ENCODE results near the gene WDR37.
"Not testable (repeated sequence)": the region's sequence is repeated elsewhere in the genome, so short reads cannot be mapped to it uniquely, and the experiment has no call there.

WDR37 gene, protein sequence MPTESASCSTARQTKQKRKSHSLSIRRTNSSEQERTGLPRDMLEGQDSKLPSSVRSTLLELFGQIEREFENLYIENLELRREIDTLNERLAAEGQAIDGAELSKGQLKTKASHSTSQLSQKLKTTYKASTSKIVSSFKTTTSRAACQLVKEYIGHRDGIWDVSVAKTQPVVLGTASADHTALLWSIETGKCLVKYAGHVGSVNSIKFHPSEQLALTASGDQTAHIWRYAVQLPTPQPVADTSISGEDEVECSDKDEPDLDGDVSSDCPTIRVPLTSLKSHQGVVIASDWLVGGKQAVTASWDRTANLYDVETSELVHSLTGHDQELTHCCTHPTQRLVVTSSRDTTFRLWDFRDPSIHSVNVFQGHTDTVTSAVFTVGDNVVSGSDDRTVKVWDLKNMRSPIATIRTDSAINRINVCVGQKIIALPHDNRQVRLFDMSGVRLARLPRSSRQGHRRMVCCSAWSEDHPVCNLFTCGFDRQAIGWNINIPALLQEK

DNA sequence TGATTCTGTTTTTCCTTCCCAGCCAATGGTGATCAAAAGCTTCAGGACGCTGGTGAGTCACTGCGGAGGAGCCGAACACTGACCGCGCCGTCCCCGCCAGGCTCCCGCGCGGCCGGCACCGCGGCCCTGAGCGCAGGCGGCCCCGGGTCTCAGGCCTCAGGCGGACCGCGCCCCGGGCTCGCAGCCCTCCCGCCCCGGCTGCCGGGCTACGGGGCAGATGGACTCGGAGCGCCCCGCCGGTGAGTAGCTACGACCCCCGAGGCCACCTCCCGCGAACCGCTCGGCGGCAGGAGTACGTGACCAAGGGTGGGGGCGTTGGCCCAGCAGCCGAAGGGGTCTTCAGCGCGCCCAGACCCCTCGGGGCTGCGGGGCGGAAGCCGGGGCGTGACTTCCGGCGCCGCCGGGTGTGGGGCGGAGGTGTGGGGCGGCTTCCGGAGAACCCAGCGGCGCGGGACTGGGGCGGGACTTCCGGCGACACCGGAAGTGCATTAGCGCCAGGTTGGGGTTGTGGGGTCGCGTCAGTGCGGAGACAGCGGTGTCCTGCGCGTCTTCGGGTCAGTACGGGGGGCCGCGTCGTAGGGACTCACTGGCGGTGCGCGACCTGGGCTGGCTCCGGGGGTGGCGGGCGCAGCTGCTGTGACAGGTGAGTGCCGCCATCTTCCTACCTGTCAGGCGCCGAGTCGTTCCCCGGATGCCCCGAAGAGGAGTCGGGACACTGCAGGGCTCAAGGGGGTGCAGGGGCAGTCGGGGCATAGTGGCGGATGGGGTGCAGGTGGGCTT lies at the start of gene WDR37:
Gene WDR37, plus strand, starts transcription at position 60 of the 780 bp plus-strand sequence. CDS start 15,771 bp downstream, outside the sequence.
- DNase-seq = peak; percentile 95

DNA sequence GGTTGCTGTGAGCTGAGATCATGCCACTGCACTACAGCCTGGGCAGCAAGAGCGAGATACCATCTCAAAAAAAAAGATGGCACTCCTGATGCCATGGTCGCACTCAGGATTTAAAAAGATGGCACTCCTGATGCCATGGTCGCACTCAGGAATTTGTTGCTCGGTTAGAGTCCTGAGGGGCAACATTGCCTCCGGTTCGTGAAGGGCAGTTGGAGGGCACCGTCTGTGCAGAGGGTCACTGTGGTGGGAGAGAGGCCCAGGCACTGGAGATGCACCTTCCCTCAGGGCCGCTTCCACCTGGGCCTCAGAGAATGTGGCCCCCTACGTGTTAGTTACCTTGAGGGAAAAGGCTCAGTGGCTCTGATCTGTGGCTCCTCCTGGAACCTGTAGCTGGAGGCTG lies 49.6 kb upstream of the WDR37 start:
- no peak for DNase-seq

DNA sequence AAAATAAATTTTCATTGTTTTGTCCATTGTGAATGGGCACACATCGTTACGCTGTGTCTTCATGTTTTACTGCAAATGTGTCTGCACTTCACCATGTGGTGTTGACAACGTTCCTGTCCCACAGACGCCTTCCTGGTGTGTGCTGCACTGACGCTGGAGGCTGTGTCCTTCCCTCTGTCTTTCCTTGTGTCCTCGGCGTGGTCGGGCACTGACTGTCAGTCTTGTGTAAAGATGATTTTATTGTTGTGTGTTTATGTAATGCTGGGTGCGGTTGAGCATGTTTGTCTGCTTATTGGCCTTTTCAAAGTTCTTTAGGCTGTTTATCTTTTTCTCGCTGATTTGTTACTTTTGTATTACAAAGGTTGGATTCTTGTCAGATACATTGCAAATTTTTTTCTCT lies 48.6 kb upstream of the WDR37 start:
- DNase-seq = no peak

DNA sequence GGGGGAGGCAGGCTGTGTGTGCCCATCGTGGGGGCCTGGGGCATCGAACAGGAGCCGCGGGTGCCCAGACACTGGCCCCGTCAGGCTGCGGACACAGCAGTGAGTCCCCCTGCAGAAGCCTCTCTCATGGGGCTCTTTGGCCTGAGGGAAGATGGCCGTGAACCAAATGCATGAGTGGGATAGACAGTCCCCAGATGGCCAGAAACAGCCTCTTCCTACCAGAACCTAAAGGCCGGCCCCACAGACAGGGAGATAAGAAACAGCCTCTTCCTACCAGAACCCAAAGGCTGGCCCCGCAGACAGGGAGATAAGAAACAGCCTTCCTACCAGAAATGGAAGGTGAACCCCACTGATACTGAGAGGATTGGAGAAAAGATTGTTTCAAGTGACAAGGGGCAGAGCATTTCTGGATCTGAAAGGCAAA lies 47.1 kb upstream of the WDR37 start:
- no peak for DNase-seq

DNA sequence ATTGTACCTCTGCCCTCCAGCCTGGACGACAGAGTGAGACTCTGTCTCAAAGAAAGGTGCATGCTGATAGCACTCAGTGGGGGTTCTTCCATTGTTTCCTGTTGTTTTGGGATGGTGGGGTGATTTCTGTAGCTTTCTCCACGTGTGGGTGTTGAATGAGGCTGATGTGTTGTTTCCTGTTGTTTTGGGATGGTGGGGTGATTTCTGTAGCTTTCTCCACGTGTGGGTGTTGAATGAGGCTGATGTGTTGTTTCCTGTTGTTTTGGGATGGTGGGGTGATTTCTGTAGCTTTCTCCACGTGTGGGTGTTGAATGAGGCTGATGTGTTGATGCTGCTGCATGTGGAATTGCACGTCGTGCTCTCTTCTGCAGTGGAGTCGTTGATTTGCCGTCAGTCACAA lies 46.2 kb upstream of the WDR37 start:
- not testable (repeated sequence) for DNase-seq

DNA sequence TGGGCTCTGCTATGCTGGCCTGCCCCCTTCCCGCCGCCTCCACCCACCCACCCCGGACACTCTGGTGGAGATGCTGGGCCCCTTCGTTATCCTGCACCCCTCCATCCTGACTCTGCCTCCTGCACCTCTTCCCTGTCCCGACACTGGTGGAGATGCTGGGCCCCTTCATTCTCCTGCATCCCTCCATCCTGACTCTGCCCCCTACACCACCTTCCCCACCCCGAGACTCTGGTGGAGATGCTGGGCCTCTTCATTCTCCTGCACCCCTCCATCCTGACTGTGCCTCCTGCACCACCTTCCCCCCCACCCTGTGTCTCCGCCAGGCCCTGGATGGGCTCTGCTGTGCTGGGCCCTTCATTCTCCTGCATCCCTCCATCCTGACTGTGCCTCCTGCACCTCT lies 45.5 kb upstream of the WDR37 start:
- DNase-seq = no peak

DNA sequence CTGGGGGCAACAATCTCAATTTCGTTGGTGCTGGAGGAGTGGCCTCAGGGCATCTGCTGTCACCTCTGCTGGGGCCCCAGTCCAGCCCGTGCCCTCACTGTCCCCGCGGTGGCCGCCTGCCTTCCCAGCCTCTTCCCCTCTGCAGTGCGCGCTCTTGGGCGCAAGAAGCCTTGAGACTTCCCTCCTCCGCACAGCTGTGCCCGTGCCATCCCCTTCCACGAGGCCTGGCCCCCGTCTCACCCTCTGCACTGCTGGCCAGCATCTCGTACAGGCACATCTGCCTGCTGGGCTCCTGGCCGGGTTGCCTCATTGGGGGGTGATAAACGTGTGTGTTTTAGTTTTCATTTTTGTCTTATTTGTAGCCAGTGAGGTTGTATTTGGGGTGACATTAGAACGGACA lies 44.5 kb upstream of the WDR37 start:
- DNase-seq = no peak

DNA sequence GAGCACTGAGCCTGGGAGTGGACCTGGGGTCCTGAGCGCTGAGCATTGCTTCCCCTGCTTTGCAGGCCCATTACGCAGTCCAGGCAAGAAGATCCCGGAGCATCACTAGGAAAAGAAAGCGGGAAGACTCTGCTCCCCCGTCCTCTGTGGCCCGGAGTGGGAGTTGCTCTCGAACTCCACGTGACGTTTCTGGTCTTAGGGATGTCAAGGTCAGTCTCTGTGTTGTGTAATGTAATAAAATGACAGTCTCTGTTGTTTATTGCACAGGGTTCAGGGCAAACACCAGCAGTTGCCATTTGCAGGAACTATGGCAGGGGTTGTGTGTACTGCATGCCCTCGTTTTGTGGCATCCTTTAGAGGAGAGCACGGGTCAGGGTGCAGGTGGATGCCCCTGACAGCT lies 40.5 kb upstream of the WDR37 start:
- no peak for DNase-seq

DNA sequence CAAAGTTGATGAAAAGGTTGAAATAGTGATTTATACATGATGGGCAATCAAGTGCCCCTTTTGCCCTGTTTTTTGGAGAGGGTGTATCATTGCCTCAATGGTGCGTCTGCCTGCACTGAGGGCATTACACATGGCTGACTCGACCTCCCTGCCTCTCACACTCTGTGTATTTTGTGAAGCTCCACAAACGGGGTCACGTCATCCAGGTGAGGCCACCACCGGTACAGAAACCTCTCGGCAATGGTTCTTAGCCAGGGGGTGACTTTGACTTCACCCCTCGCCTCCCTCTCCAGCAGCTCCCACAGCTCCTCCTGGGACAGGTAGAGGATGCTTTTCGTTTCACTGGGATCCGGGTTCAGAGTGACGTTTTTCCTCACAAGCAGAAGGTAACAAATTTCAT lies 36.8 kb upstream of the WDR37 start:
- DNase-seq = no peak

DNA sequence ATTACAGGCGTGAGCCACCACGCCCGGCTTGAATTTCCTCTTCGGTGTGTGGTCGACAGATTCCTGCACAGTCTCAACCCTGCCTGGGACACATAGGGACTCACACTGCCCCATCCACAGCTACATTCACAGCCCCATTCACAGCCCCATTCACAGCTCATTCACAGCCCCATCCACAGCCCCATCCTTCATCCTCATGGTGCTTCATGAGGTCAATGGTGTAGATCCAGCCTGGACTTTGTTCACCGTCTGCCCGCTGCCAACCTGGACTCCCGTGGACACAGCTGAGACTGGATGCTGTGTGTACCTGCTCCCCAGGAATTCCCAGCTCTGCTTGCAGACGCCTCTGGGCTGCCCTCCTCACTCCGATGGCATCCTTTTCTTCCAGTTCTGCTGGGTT lies 35.7 kb upstream of the WDR37 start:
- no peak for DNase-seq

DNA sequence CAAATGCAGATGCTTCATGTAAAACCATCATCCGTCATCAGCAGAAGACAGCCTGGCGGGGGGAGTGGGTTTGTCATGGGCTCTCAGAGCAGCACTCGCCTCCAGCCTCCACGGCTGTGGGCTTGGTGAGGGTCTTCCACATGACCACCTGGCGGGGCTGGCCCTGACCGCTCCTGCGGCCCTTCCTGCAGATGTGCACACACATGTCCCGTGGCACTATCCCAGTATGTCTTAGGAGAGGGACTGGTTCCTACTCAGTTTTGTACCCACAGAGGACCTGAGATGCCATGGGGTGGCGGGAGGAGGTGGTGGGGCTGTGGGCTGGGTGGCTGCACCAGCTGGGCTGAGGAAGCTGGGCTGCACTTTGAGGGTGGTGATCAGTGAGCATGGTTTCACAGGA lies 35.2 kb upstream of the WDR37 start:
- no peak for DNase-seq

DNA sequence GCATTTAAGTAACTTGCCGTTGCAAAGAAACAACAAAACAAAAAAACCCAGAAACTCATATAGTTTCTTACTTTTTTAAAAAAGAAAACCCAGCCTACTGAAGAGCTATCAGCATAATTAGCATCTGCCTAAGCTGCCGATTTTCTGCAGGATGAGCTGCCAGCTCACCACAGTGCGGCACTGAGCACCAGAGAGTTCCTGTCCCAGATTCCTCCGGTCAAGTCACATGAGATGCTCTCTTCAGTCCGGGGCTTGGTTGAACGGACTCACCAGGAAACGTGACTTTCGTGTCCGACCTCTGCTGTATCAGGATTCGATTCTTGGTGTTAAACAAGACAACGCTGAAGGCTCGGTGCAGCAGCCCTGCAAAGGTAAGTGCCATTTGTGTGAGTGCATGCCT lies 33.8 kb upstream of the WDR37 start:
- no peak for DNase-seq

DNA sequence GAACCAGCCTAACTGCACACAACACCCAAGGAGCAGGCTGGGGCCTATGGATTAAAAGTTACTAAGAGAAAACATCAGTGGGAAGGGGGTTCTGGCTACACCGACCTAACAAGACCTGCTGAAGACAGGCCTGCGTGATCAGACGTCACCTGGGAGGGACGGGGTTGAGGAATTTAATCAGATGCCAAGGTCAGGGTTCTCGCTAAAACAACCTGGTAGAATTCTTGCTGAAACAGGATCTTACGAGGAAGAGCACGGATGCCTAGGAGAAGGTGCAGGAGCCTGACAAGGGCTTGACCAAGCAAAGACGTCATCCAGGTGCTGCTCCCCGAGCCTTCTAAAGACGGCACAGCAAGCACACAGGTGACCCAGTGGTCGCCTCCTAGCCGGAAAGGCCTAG lies 32.1 kb upstream of the WDR37 start:
- DNase-seq = no peak

DNA sequence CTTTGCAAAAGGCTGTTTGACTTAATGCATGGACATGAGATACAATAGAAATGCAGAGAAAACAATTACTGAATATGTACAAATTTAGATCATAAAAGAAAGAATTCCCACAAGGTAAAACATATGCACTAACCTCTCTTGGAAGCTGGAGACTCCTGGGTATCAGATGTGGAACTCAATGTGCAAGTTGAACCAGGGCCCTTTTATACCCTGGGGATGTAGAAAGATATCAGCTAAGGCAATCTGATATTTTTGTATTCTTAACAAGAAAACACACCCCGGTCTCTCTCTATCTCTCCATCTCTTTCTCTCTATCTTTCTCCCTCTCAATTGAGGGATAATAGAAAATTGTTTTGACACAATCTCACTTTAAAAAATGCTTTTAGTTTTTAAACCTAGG lies 30.5 kb upstream of the WDR37 start, which contains the start of gene IDI2:
Gene IDI2, minus strand, starts transcription at position 177 of the 400 bp plus-strand sequence. CDS start 1,136 bp downstream, outside the sequence.
- DNase-seq = no peak

DNA sequence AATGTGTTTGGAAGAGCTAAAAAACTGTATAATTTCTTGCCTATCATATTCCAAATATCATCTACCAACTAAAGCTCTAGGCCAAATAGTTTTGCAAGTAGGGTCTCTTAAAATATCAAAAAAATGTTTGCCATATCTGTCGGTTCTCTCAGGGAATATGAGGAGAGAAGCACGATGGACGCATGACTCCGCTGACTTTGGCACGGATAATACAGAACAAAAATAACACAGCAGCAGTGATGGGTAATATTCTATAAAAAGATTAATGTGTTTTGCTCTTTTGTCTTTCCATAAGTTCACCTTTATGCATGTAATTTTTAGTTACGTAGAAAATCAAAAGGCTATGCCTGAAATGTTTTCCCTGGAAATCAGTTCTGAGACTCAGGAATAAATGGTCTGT lies 29.6 kb upstream of the WDR37 start:
- no peak for DNase-seq

DNA sequence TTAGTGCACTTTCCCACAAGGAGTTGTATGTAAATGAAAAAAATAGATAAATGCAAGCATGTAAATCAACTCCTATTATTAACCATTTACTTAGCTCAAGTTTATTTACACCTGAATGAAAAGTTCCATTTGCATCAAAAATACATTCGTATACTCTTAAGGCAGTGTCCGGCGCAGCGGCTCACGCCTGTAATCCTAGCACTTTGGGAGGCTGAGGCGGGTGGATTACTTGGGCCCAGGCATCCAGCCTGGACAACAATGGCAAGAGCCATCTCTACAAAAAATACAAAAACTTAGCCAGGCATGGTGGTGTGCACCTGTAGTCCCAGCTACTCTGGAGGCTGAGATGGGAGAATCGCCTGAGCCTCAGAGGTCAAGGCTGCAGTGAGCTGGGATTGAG lies 26.3 kb upstream of the WDR37 start:
- DNase-seq = no peak

DNA sequence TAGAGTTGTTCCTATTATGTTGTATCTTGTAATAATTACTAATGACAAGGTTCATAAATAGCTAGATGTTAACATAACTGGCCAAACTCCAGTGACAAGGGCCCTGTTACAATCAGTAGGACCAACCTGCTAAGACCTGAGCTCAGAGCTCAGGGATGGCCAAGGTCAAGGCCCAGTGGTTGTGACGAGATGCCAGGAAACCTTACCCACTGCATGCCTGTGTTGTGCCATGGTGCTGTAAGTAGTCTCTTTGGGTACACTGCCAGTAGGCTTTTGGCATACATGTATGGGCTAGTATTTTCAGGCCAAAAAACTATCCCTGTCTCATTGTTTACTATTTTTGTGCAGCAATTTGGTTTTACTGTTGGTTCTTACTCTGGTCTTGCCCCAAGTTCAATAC lies 22.6 kb upstream of the WDR37 start:
- DNase-seq = no peak

DNA sequence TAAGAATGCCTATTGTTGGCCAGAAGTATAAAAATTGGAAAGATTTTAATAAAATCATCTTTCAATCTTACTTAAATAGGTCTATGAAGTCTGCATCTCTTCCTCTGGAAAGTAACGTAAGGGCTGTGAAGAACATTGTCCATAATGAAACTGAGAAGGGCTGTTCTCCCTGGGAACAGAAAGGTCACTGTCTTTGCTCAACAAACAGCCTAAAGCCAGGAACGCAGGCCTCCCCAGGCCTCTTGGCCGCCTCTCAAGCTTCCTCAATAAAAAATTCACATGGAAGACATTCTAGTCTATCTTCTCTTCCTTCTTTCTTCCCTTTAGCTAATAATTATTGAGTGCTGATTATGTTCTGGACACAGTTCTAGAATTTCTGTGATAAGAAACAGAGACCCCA lies 21.4 kb upstream of the WDR37 start:
- DNase-seq = no peak

DNA sequence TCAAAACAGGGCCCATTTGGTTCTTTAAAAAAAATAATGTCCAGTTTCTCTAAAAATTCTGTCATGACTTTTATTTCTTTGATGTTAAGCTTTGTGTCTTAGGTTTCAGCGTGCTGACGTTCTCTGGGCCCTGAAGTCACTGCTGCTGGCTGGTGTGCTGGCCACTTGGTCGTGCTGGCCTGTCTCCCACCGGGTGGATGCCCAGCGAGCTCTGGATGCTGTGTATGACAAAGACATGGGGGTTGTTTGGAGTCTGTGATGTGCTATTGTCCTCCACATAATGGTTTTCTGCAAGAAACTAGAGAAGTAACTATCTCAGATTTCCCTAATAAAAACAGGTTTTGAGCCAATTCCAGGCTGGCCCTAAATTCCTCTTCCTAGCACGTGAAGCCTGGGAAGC lies 21.0 kb upstream of the WDR37 start:
- DNase-seq = no peak

DNA sequence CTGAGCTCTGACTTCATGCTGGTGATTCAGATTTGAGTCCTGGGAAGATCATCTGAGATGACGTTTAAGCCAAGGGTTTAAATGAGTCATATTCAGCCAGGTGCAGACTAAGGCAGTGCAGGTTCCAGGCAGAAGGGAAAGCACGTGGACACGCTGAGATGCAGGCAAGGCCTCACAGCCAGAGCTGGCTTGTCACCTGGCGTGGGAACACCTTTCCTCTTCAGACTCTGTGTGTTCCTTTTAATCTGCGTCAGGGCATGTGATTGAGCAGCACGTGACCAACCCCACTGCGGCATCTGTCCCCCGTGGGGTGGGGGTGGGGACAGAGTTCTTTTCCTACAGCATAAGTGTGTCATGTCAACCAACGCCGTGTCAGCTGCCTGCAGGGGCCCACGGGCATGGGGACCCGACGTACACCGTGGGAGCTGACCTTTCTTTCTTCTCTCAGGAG lies 19.8 kb upstream of the WDR37 start:
- DNase-seq = no peak

DNA sequence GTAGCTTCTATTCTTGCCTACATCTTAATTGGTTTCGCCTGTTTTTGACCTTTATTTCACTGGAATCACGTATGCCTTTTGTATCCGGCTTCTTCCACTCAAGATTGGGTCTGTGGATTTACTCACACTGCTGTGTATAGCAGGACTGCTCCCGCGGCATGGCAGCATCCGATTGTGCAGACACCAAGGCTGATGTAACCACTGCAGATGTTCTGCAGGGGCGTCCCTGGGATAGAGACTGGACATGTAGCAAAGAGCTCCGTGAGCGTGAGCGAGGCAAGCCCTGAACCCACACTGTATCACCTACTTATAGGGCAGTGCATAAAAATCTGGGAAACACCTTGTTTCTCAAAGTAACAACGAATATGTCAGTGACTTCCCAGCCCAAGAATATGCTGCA lies 19.1 kb upstream of the WDR37 start:
- no peak for DNase-seq

DNA sequence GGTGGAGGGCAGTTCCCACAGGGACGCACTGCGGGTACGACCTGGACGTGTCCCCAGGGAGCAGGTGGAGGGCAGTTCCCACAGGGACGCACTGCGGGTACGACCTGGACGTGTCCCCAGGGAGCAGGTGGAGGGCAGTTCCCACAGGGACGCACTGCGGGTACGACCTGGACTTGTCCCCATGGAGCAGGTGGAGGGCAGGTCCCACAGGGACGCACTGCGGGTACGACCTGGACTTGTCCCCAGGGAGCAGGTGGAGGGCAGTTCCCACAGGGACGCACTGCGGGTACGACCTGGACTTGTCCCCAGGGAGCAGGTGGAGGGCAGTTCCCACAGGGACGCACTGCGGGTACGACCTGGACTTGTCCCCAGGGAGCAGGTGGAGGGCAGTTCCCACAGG lies 17.4 kb upstream of the WDR37 start:
- DNase-seq = not testable (repeated sequence)

DNA sequence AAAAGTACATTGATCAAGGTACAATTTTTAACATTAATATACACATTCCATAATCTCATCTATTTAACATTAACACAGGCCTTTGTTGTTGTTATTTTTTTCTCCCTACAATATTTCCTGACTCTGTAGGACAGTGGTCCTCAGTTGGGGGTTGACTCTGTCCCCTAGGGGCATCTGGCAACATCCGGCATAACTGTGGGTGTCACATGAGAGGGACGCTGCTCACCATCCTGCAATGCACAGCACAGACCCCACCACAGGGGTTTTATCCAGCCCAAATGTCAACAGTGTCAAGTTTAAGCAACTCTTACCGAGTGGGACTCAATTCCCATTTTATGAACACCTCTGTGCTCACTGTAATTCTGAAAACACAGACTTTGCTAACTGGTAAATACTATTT lies 16.1 kb upstream of the WDR37 start:
- DNase-seq = no peak

DNA sequence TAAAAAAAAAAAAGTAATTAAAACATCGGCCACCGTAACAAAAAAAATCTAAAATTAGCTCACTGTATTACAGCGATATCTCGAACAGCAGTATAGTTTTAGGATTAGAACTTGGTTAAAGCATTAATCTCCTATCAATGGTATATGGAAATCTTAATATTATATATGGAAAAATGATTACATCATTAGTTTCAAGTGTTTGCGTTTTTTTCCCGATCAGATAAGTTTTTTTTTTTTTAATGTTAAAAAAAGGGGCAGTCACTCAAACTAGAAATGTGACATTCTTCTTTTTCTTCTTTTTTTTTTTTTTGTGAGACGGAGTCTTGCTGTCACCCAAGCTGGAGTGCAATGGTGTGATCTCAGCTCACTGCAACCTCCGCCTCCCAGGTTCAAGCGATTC lies 14.7 kb upstream of the WDR37 start:
- DNase-seq = no peak

Measured in activated CD8-positive, alpha-beta memory T cell treated with anti-CD3 and anti-CD28 coated beads for 24 hours (primary cell).